A673 (cell line): Measurements from ENCODE around the gene KRTAP9-2.

ENCODE experiments used
- CTCF ChIP-seq: fragments of 300-800, 200-600 bp; sonication (generic); conservative IDR thresholded peaks from 2 replicates; pipeline ENCODE4 v1.5.1; 2017; ENCODE audit warnings: low read depth, mild to moderate bottlenecking, antibody characterized with exemption, low read length, moderate library complexity, mixed read lengths
- EZH2 ChIP-seq: fragments of 200-600 bp; sonication (generic); IDR thresholded peaks from 2 replicates; pipeline ENCODE4 v1.6.1; 2017; ENCODE audit warnings: borderline replicate concordance, low read depth, mild to moderate bottlenecking, mixed read lengths, antibody characterized with exemption, low read length; ENCODE audit not compliant: poor library complexity, severe bottlenecking

GRCh38 chr17:41212524-41213169 is 13.8 kb upstream of the KRTAP9-2 start:
- TF ChIP-seq CTCF (no peak), EZH2 (no peak)
